HG02678 (cell line): ENCODE results near the gene AP2B1.
"Not testable (repeated sequence)": the region's sequence is repeated elsewhere in the genome, so short reads cannot be mapped to it uniquely, and the experiment has no call there.

Experiments
- ATAC-seq: cut with Tn5 transposase; IDR thresholded peaks from one replicate; pipeline ENCODE4 v1.9.1; 2021; ENCODE audit warnings: mild to moderate bottlenecking, moderate library complexity; ENCODE audit not compliant: unreplicated experiment

AP2B1 gene

GRCh38 chr17:35693662-35694061 is 106.5 kb downstream of the AP2B1 start:
- no peak for ATAC-seq

- ATAC-seq: no peak
Measured at GRCh38 chr17:35694906-35695305, 107.8 kb downstream of the AP2B1 start.

DNA sequence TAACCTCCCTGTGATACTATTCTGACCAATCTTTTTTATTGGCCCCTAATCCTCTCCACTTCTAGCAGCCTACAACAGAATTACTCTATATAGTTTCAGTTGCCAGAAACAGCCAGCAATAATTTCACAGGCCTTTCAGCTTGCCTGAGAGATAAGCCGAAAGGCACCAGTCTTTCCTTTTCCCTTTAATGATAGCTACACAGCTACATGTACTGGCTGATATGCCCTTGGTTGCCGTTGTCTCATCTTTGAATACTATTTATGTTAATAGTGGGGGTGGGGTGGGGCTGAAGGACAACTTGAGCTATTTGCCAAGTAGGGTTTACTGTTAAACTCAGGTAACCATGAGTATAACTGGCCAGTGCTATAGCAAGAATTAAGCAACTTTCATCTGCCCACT is 108.5 kb downstream of the AP2B1 start:
- ATAC-seq: no peak

- no peak for ATAC-seq
Measured at GRCh38 chr17:35698800-35699199, 111.7 kb downstream of the AP2B1 start.

- ATAC-seq: no peak
Measured at GRCh38 chr17:35700150-35700549, 113.0 kb downstream of the AP2B1 start.

DNA sequence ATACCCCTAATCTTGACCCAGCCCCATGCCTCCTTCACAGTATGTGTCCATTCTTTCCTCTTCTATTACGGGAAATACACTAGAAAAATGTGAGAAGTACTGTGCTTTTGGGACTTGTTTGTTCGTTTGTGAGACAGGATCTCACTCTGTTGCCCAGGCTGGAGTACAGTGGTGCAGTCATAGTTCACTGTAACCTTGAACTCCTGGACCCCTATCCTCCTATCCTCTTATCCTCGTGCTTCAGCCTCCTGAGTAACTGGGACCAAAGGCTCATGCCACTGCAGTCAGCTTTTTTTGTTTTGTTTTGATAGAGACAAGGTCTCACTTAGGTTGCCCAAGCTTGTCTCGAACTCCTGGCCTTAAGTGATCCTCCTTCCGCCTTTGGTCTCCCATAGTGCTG is 114.4 kb downstream of the AP2B1 start:
- ATAC-seq: no peak

- ATAC-seq: not testable (repeated sequence)
Measured at GRCh38 chr17:35703308-35703707, 116.2 kb downstream of the AP2B1 start.

- ATAC-seq: no peak
Measured at GRCh38 chr17:35705230-35705629, 118.1 kb downstream of the AP2B1 start.

DNA sequence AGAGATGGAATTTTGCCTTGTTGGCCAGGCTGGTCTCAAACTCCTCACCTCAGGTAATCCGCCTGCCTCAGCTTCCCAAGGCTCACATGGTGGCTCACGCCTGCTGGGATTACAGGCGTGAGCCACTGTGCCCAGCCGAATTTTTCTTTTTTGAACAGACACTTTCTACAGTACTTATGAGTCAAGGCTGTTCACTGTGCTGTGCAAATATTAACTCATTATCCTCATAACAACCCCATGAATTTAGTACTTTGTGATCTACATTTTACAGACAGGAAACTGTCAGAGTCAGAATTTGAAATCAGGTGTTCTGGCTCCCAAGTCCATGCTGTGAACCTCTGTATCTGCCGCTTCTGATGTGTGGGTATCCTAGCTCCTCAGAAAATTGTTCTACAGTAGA is 118.6 kb downstream of the AP2B1 start:
- ATAC-seq: no peak

DNA sequence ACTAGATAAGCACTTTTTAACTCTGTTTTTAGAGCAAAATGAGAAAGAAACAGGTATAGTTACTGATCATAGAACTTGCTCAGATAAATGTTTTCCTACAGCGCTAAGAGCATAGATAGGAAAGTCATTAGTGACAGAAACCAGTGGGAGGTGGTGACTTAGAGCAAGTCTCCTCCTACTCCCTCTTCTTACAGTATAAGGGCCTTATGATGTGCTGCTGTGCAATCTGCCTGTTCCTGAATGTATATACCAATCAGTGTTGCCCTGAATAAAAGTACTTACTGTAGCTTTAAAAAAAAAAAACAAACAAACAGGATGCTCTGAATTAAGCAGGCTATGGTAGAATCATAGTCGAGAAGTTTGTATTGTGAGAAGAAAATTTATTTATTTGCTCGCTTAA is 121.0 kb downstream of the AP2B1 start:
- ATAC-seq: no peak

DNA sequence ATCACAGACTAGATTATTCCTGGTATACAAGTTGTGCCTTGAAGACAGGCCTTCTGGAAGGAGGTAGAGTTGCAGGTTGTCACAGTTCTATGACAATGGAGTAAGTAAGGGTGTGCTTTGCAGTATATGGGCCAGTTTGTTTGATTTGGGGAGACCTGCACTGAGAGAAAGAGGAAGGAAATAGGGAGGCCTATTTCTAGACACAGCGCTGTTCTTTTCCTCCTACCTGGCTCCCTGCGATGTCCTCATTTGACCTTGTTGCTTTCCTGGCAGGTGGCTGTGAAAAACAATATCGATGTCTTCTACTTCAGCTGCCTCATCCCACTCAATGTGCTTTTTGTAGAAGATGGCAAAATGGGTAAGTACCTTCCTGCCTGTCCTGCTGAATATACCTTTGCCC is 121.8 kb downstream of the AP2B1 start:
- ATAC-seq: no peak

- ATAC-seq: no peak
Measured at GRCh38 chr17:35709874-35710273, 122.8 kb downstream of the AP2B1 start.

- no peak for ATAC-seq
Measured at GRCh38 chr17:35710950-35711349, 123.8 kb downstream of the AP2B1 start.

DNA sequence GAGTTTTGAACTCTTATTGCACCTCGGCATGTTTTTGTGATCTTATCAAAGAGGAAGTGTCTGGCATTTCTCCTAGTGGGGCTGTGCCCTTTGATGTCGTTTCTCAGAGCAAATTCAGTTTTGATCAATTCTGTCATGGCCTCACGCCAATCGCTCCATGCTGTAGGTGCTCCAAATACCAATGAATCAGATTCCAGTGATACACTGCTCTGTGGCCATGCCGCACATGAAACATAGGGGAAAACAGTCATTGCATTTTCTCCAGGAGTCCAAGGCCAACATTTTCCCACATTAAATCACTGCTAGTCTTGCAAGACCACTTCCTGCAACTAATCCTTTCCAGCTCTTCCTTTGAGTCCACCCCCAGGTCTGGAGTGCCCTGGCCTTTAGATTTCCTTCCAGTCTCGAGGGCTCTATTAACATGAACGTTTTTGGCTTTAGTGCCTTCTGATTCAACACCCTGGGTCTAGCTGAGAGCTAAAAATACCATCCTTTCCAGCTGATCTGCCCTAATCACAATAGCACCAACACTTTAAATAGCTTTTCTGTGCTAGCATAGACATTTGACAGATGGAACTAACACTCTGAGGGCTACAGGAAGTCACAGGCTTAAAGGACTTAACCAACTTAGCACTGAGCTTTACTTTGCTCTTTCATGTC is 126.1 kb downstream of the AP2B1 start:
- ATAC-seq: no peak

GRCh38 chr17:35714988-35715387 is 127.9 kb downstream of the AP2B1 start:
- ATAC-seq: no peak

DNA sequence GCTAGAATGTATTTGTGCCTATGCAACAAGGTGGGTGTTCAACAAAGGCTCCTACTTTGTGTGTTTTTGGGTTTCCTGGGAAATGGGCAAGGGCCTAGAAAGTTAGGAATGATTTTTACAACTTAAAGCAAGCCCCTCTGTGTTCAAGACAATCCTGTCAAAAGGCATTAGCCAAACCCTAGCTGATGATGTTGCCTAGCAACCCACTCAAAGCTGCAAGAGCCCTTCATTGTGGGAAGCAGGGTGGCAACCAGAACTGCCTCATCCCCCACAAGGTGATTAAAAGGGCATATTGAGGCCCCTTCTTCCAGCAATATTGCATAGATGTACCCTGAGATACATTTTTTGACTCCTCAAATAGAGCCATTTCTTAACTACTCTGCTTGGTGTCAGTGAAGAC is 128.3 kb downstream of the AP2B1 start:
- no peak for ATAC-seq

DNA sequence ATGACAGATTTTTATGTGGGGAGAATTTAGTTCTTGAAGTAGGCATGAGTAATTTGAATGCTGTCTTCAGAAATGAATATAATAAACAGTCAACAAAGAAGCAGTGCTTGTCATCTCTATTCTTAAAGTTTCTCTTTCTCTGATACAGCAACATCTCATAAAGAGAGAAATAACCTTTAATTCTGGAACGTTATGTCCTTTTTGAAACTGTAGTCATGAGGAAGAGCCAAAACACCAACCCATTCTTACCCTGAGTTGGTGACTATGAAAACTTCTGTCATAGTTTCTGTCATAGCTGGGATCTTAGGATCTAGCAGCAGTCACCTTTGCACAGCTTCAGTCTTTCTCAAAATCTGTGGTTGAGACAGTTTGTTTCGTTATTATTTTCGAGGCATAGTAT is 129.1 kb downstream of the AP2B1 start:
- no peak for ATAC-seq

DNA sequence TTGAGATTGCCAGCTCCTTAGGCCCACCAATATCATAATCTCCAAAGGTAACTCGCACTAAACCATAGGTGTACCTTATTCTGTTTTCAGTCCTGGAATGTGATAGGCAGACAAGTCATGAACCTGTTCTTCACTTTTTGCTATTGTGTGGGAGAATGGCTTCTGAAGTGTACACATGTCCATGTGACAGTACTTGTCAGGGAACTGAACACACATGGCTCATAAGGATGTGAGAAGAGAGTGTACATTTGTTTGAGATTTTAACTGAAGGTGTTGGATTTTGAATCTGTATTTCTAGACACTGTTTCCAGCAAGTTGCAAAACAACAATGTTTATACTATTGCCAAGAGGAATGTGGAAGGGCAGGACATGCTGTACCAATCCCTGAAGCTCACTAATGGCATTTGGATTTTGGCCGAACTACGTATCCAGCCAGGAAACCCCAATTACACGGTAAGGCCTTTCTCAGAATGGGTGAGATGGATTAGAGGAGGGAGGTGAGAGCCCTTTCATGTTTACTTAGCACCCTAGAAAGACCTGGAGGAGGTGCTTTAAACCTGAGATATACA is 129.9 kb downstream of the AP2B1 start:
- no peak for ATAC-seq

GRCh38 chr17:35717475-35717874 is 130.4 kb downstream of the AP2B1 start:
- no peak for ATAC-seq

- no peak for ATAC-seq
Measured at GRCh38 chr17:35723735-35724134, 136.6 kb downstream of the AP2B1 start.

GRCh38 chr17:35725058-35725457 is 137.9 kb downstream of the AP2B1 start:
- ATAC-seq: no peak

- ATAC-seq: no peak
Measured at GRCh38 chr17:35725802-35726126, 138.6 kb downstream of the AP2B1 start.
